Sigmoid colon (tissue), 7 donors: ENCODE data around the gene RPTOR. TPM values are rescaled to one million over a fixed set of nuclear protein-coding genes. Genes with fewer than 3 reads are reported as not detected.

Experiments
- DNase-seq: peaks from one replicate; pipeline ENCODE4 v3.0.0-alpha.2; 2019
- H3K27ac ChIP-seq, 4 donors: fragments of 200-600 bp; sonication (generic); one replicate each; pipeline ENCODE4 v1.5.1; 2016 to 2019; ENCODE audit warnings: mild to moderate bottlenecking in 1 of 4
- H3K27me3 ChIP-seq, 3 donors: fragments of 200-600 bp; sonication (generic); one replicate each; pipeline ENCODE4 v1.5.1; 2019; ENCODE audit warnings: mild to moderate bottlenecking in 1 of 3
- H3K36me3 ChIP-seq, 4 donors: fragments of 200-600 bp; sonication (generic); one replicate each; pipeline ENCODE4 v1.5.1; 2016 to 2019
- H3K4me1 ChIP-seq, 4 donors: fragments of 200-600 bp; sonication (generic); one replicate each; pipeline ENCODE4 v1.5.1; 2017 to 2019
- H3K4me3 ChIP-seq, 4 donors: fragments of 200-600 bp; sonication (generic); one replicate each; pipeline ENCODE4 v1.5.1; 2017 to 2019; ENCODE audit warnings: mild to moderate bottlenecking in 2 of 4, moderate library complexity in 1 of 4
- H3K9me3 ChIP-seq, 4 donors: fragments of 200-600 bp in 3 of 4; sonication (generic) in 3 of 4; one replicate each; pipeline versions ENCODE4 v1.5.1 to v1.6.1; 2013 to 2019
- CTCF ChIP-seq, 4 experiments: fragments of 450-650 bp in 3 of 4; fragments of 200-600 bp in 1 of 4; IDR thresholded peaks; one replicate each; pipeline ENCODE4 v1.5.1; 2016 to 2019; ENCODE audit warnings: antibody characterized with exemption in 4 of 4, mild to moderate bottlenecking in 3 of 4, moderate library complexity in 2 of 4
- EP300 ChIP-seq, 4 donors: sonication (generic); formaldehyde crosslinking; IDR thresholded peaks; one replicate each; pipeline ENCODE4 v1.6.1; 2017; ENCODE audit warnings: antibody characterized with exemption in 4 of 4
- POLR2A ChIP-seq, 2 donors: fragments of 450-650 bp; IDR thresholded peaks; one replicate each; pipeline ENCODE4 v1.6.1; 2016; ENCODE audit warnings: antibody characterized with exemption in 2 of 2, mild to moderate bottlenecking in 2 of 2, moderate library complexity in 2 of 2
- POLR2AphosphoS5 ChIP-seq, 4 donors: sonication (generic); formaldehyde crosslinking; IDR thresholded peaks; one replicate each; pipeline ENCODE4 v1.6.1; 2017; ENCODE audit warnings: antibody characterized with exemption in 4 of 4
- WGBS, 2 donors: extraction: QIAGEN DNeasy Blood & Tissue Kit; methylation state at CpG; one replicate each; pipeline ENCODE4 v1.1.7; 2013; 5-methylcytosine and 5-hydroxymethylcytosine counted together
- intact Hi-C: fragments of 100-400 bp; cut with DNase I; formaldehyde crosslinking; loops from one replicate; pipeline ENCODE4 v1.15.1; 2023
- polyA plus RNA-seq, 3 donors: library from polyadenylated mRNA; stranded (reverse); fragments of 200-250 nt; gene quantifications; one replicate each; pipeline ENCODE4 v1.2.3, GENCODE V29; 2013
- total RNA-seq, 4 donors: library from RNA; depleted of rRNA; stranded (reverse); fragments of >200 nt; gene quantifications; one replicate each; pipeline ENCODE4 v1.1.0, GENCODE V29; 2016
- donor health status: healthy with polysubstance abuse.
- donor health status: Bipolar disorder and iron deficiency.
- donor health status: healthy.

RPTOR gene
- total and polyA plus RNA-seq, 7 donors, result 3.7 to 68.7 (median 22.9) TPM

- WGBS, 2 donors, result 94% methylated on average over 13 of the region's 13 CpGs
- Histone ChIP-seq H3K4me1 (peaks cover 0 to 6% (median 0%) of the 10 kb centered on the region in 4 donors), H3K9me3 (no peaks in the 10 kb centered on the region), H3K27ac (no peak overlapping the region), H3K36me3 (no peaks in the 10 kb centered on the region), H3K4me3 (no peak overlapping the region), H3K27me3 (no peaks in the 10 kb centered on the region)
- DNase-seq, result no peak
- TF ChIP-seq EP300 (IDR thresholded peaks at IDR 0.05) (no peak), POLR2AphosphoS5 (IDR thresholded peaks at IDR 0.05) (no peak), CTCF (IDR thresholded peaks at IDR 0.05) (no peak), POLR2A (IDR thresholded peaks at IDR 0.05) (no peak)
- intact Hi-C loops, result no loop called here
Measured at GRCh38 chr17:80692931-80693467, 148.4 kb downstream of the RPTOR start.

GRCh38 chr17:80693511-80693910, 148.9 kb downstream of the RPTOR start:
- H3K4me1 ChIP-seq, result peaks cover 0 to 6% (median 0%) of the 10 kb centered on the region in 4 donors
- TF ChIP-seq POLR2AphosphoS5 (IDR thresholded peaks at IDR 0.05), result no peak
- DNase-seq, result no peak
- no peaks in the 10 kb centered on the region for H3K36me3 ChIP-seq
- no peak overlapping the region for H3K27ac ChIP-seq
- intact Hi-C loops, result no loop called here
- WGBS, 2 donors, result 93% methylated on average over 12 of the region's 12 CpGs
- H3K27me3 ChIP-seq, result no peaks in the 10 kb centered on the region
- no peak overlapping the region for H3K4me3 ChIP-seq
- H3K9me3 ChIP-seq, result no peaks in the 10 kb centered on the region

GRCh38 chr17:80694085-80694991, 149.7 kb downstream of the RPTOR start:
- 90 to 92% methylated on average over 28 of the region's 28 CpGs for WGBS, 2 donors
- intact Hi-C loops, result no loop called here
- no peaks in the 10 kb centered on the region for H3K9me3 ChIP-seq
- TF ChIP-seq EP300 (IDR thresholded peaks at IDR 0.05), result no peak
- H3K4me3 ChIP-seq, result no peak overlapping the region
- DNase-seq, result no peak
- H3K27ac ChIP-seq, result no peak overlapping the region
- no peaks in the 10 kb centered on the region for H3K27me3 ChIP-seq
- no peaks in the 10 kb centered on the region for H3K36me3 ChIP-seq
- H3K4me1 ChIP-seq, result peaks cover 0 to 6% (median 0%) of the 10 kb centered on the region in 4 donors

- no peaks in the 10 kb centered on the region for H3K36me3 ChIP-seq
- no peak overlapping the region for H3K27ac ChIP-seq
- no peaks in the 10 kb centered on the region for H3K9me3 ChIP-seq
- H3K4me1 ChIP-seq, result peaks cover 0 to 6% (median 0%) of the 10 kb centered on the region in 4 donors
- TF ChIP-seq EP300 (IDR thresholded peaks at IDR 0.05), result no peak
- no peak for TF ChIP-seq POLR2A (IDR thresholded peaks at IDR 0.05)
- TF ChIP-seq CTCF (IDR thresholded peaks at IDR 0.05), result no peak
- no peak for TF ChIP-seq POLR2AphosphoS5 (IDR thresholded peaks at IDR 0.05)
- intact Hi-C loops, result no loop called here
- no peak for DNase-seq
- H3K4me3 ChIP-seq, result no peak overlapping the region
- WGBS, 2 donors, result 44 to 74% methylated on average over 28 of the region's 28 CpGs
- H3K27me3 ChIP-seq, result no peaks in the 10 kb centered on the region
Measured at GRCh38 chr17:80694992-80695912, 150.6 kb downstream of the RPTOR start.

GRCh38 chr17:80695979-80696378, 151.3 kb downstream of the RPTOR start:
- Histone ChIP-seq H3K9me3 (no peaks in the 10 kb centered on the region), H3K4me1 (peaks cover 0 to 6% (median 0%) of the 10 kb centered on the region in 4 donors), H3K27me3 (no peaks in the 10 kb centered on the region), H3K27ac (no peak overlapping the region), H3K36me3 (no peaks in the 10 kb centered on the region), H3K4me3 (no peak overlapping the region)
- no peak for TF ChIP-seq POLR2A (IDR thresholded peaks at IDR 0.05)
- TF ChIP-seq EP300 (IDR thresholded peaks at IDR 0.05), result no peak
- TF ChIP-seq POLR2AphosphoS5 (IDR thresholded peaks at IDR 0.05), result no peak
- TF ChIP-seq CTCF (IDR thresholded peaks at IDR 0.05), result no peak
- WGBS, 2 donors, result 68 to 87% methylated on average over 4 of the region's 4 CpGs
- no peak for DNase-seq
- intact Hi-C loops, result no loop called here
